DMS114 treated with DMSO at 0.1 percent for 48 hours (cell line): Measurements from ENCODE around the gene SIGLEC6.

ENCODE experiments used
- DNase-seq: peaks from one replicate; lab custom pipeline; 2025; ENCODE audit not compliant: unreplicated experiment; lab: John Stamatoyannopoulos, UW

The SIGLEC6 gene

GRCh38 chr19:51531349-51532315 lies at the start of gene SIGLEC6:
SIGLEC6 (minus strand) TSS chr19:51531670; CDS start chr19:51531648, 22 bp downstream.
- DNase-seq, result no peak

GRCh38 chr19:51576850-51577249 lies 45.4 kb upstream of the SIGLEC6 start:
- no peak for DNase-seq

GRCh38 chr19:51573331-51573730 lies 41.9 kb upstream of the SIGLEC6 start:
- DNase-seq, result no peak

GRCh38 chr19:51572908-51573307 lies 41.4 kb upstream of the SIGLEC6 start:
- no peak for DNase-seq

- DNase-seq, result no peak
These were observed 40.9 kb upstream of the SIGLEC6 start for GRCh38 chr19:51572410-51572809.

- DNase-seq, result no peak
These were observed 40.1 kb upstream of the SIGLEC6 start for GRCh38 chr19:51571599-51571998.

GRCh38 chr19:51570962-51571575 lies 39.6 kb upstream of the SIGLEC6 start, which contains the start of gene ZNF175:
ZNF175 (plus strand) TSS chr19:51571283; CDS start chr19:51573330, 2,047 bp downstream.
- peak; percentile 97 for DNase-seq

GRCh38 chr19:51568456-51568855 lies 37.0 kb upstream of the SIGLEC6 start:
- no peak for DNase-seq

- no peak for DNase-seq
These were observed 36.1 kb upstream of the SIGLEC6 start for GRCh38 chr19:51567583-51567982.

- no peak for DNase-seq
These were observed 35.1 kb upstream of the SIGLEC6 start for GRCh38 chr19:51566489-51567100.

- no peak for DNase-seq
These were observed 34.1 kb upstream of the SIGLEC6 start for GRCh38 chr19:51565583-51565982.

- no peak for DNase-seq
These were observed 33.3 kb upstream of the SIGLEC6 start for GRCh38 chr19:51564791-51565190.

GRCh38 chr19:51560339-51560738 lies 28.9 kb upstream of the SIGLEC6 start:
- DNase-seq, result no peak

GRCh38 chr19:51559240-51559639 lies 27.8 kb upstream of the SIGLEC6 start:
- DNase-seq, result no peak

GRCh38 chr19:51552996-51553725 lies 21.7 kb upstream of the SIGLEC6 start:
- no peak for DNase-seq

- no peak for DNase-seq
These were observed 21.1 kb upstream of the SIGLEC6 start for GRCh38 chr19:51552608-51552995.

- DNase-seq, result no peak
These were observed 20.4 kb upstream of the SIGLEC6 start for GRCh38 chr19:51551673-51552432.

- no peak for DNase-seq
These were observed 19.6 kb upstream of the SIGLEC6 start for GRCh38 chr19:51550848-51551672.

GRCh38 chr19:51549533-51550324 lies 18.3 kb upstream of the SIGLEC6 start:
- no peak for DNase-seq
